NB4 (cell line): ENCODE results near the gene FTO.
"Not testable (repeated sequence)": the region's sequence is repeated elsewhere in the genome, so short reads cannot be mapped to it uniquely, and the experiment has no call there.

Source experiments
- MYC ChIP-seq: IDR thresholded peaks from 2 replicates; pipeline ENCODE4 v1.6.1; 2011; ENCODE audit warnings: low read depth, low read length
- TF ChIP-seq, protein P1 (sequence below): IDR thresholded peaks from one replicate; pipeline ENCODE4 v1.5.1; 2012; ENCODE audit warnings: low read depth, low read length
- TF ChIP-seq, protein P2 (sequence below): IDR thresholded peaks from 2 replicates; pipeline ENCODE4 v1.6.1; 2011; ENCODE audit warnings: low read depth, low read length

DNA sequence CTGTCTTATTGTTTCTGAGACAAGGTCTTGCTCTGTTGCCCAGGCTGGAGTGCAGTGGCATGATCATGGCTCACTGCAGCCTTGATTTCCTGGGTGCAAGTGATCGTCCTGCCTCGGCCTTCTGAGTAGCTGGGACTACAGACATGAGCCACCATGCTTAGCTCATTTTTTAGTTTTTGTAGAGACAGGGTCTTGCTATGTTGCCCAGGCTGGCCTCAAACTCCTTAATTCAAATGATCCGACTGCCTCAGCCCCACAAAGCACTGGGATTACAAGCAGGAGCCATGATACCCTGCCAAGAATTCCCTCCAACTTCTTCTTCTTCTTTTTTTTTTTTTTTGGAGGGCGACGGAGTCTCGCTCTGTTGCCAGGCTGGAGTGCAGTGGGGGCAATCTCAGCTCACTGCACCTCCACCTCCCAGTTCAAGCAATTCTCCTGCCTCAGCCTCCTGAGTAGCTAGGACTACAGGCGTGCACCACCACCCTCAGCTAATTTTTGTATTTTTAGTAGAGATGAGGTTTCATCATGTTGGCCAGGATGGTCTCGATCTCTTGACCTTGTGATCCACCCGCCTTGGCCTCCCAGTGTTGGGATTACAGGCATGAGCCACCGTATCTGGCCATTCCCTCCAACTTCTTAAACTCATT, 477.9 kb downstream of the FTO start:
- TF ChIP-seq, protein P1, sequence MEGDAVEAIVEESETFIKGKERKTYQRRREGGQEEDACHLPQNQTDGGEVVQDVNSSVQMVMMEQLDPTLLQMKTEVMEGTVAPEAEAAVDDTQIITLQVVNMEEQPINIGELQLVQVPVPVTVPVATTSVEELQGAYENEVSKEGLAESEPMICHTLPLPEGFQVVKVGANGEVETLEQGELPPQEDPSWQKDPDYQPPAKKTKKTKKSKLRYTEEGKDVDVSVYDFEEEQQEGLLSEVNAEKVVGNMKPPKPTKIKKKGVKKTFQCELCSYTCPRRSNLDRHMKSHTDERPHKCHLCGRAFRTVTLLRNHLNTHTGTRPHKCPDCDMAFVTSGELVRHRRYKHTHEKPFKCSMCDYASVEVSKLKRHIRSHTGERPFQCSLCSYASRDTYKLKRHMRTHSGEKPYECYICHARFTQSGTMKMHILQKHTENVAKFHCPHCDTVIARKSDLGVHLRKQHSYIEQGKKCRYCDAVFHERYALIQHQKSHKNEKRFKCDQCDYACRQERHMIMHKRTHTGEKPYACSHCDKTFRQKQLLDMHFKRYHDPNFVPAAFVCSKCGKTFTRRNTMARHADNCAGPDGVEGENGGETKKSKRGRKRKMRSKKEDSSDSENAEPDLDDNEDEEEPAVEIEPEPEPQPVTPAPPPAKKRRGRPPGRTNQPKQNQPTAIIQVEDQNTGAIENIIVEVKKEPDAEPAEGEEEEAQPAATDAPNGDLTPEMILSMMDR, result not testable (repeated sequence)
- TF ChIP-seq MYC, result not testable (repeated sequence)
- TF ChIP-seq, protein P2, sequence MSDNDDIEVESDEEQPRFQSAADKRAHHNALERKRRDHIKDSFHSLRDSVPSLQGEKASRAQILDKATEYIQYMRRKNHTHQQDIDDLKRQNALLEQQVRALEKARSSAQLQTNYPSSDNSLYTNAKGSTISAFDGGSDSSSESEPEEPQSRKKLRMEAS, result not testable (repeated sequence)
